EH (cell line): ENCODE results near the gene PPP1R12A.
A peak's percentile ranks its signal among the peaks of the same experiment; 100 is the strongest.

Experiments
- DNase-seq: peaks from one replicate; pipeline ENCODE4 v3.0.0-alpha.2; 2015; ENCODE audit warnings: low read depth

PPP1R12A gene

GRCh38 chr12:79841878-79842265 lies 93.0 kb downstream of the PPP1R12A start:
- DNase-seq, result no peak

DNA sequence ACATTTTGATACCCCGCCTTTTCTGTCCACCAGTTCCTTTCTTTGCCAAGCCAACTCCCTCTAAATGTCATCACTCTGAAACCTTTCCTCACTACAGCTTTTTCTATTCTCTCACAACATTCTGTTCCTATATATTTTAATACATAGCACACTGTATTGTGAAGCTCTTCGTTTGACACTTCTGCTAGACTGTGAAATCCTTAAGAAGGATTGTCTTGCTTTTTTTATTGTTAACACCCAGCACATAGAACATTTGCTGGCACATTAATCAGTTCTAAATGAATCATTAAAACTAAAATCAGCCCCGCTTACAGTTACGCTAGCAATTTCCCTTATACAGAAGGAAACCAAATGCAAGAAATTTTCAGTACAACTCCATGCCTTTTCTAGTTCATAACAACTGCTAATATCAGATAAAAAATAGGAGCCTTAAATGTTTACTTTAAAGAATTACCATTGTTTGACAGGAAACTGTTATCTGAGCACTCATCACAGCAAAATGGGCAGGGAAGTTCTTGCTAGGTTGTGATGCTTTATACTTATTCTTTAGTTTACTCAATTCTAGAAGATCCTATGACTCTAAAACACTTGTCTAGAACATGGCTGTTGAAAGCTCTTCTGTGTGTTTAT lies 93.5 kb downstream of the PPP1R12A start:
- no peak for DNase-seq

GRCh38 chr12:79838359-79838758 lies 96.5 kb downstream of the PPP1R12A start:
- no peak for DNase-seq

- no peak for DNase-seq
Observed at GRCh38 chr12:79837575-79837974, 97.3 kb downstream of the PPP1R12A start.

- DNase-seq, result no peak
Observed at GRCh38 chr12:79835377-79835843, 99.5 kb downstream of the PPP1R12A start.

DNA sequence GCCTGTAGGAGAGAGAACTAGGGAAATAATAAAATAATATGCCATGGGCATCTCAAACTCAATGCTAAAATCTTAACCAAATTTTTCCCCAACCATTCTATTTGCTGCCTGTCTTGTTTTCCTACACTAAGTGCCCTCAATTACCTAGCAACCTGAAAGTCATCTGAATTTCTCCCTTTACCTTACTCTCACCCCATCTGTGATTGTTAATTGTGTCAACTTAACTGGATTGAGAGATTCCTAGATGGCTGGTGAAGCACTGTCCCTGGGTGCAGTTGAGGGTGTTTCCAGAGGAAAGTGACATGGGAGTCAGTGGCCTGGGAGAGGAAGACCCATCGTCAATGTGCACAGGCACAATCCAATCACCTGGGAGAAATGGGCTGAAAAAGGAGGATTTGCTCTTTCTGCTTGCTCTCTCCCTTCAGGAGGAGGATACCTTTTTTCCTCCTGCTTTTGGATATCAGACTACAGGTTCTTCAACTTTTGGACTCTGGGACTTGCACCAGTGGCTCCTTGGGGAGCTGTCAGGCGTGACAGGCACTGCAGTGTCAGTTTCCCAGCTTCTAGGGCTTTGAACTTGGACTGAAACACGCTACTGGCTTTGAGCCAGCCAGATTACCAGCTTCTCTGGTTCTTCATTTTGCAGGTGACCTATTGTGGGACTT lies 100.1 kb downstream of the PPP1R12A start:
- no peak for DNase-seq

GRCh38 chr12:79830440-79830839 lies 104.5 kb downstream of the PPP1R12A start:
- DNase-seq, result no peak

GRCh38 chr12:79828924-79829323 lies 106.0 kb downstream of the PPP1R12A start:
- DNase-seq, result no peak

DNA sequence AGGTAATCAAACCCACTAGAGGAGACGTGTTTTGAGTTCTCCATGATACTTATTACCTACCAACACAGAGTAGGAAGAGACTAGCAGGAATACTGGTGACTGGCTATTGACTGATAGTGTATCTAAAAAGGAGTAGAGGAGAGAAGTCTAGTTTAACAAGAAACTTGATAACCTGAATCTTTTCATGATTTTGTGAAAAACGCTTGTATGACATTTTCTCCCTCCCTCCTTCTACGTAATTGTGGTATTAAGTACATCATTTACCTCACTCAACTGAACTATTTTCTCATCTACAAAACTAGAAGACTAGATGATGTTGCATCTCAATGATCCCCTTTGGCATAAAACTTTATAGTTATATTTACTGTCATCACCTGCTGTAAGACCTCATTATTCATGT lies 107.4 kb downstream of the PPP1R12A start:
- DNase-seq, result no peak

GRCh38 chr12:79826267-79827128 lies 108.4 kb downstream of the PPP1R12A start:
- DNase-seq, result no peak

- DNase-seq, result no peak
Observed at GRCh38 chr12:79822475-79822874, 112.4 kb downstream of the PPP1R12A start.

GRCh38 chr12:79818856-79819255 lies 116.0 kb downstream of the PPP1R12A start:
- peak; percentile 18 for DNase-seq

DNA sequence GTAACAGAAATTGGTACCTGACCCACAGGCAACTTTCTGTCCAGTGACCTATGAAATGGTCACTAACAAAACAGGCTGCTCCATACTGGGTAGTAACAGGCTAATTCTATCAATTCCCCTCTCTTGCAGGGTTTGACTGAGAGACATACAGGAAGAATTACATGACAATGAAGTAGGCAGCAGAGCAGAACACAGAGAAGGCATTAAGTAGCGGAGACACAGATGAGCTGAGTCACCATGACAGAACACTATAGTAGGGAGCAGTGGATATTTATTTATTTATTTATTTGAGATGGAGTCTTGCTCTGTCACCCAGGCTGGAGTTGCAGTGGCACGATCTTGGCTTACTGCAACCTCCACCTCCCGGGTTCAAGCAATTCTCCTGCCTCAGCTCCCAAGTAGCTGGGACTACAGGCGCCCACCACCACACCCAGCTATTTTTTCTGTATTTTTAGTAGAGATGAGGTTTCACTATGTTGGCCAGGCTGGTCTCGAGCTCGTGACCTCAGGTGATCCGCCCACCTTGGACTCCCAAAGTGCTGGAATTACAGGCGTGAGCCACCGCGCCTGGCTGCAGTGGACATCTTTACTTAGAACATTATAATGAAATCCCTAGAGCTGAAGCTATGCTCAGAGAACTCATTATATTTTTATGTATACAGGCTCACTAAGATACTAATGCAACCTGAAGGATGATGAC lies 150.4 kb downstream of the PPP1R12A start:
- peak; percentile 73 for DNase-seq

DNA sequence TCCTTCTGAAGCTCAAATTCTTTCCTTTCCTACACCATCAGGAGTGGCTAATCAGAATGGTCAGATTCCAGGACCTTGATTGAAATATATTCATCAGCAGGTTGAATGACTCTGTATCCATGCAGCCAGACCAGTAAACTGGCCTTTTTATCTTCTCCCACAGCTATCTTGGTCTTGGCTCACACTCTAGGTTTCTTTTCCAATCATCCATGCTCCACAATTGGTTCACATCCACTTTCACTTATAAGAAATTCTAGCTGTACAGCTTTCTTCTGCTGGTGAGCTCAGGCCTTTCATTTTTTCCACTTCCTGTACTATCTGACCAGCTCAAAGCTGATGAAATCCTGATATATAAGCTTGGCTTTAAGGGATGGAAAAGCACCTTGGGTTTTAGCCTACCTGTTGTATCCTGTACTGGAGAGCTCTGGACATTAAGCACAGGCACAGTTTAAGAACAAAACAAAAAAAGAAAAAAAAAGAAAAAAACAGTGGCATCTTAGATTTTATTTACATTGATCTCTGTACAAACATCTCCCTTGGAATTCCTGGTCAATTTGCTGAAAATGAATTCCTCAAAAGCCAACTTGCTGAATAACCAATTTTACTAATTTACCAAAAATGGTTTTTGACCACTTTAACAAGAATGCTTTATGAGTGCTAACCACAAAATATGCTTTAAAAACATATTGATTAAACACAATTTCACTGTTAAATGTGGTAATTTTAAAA lies 152.6 kb downstream of the PPP1R12A start:
- DNase-seq, result peak; percentile 71

DNA sequence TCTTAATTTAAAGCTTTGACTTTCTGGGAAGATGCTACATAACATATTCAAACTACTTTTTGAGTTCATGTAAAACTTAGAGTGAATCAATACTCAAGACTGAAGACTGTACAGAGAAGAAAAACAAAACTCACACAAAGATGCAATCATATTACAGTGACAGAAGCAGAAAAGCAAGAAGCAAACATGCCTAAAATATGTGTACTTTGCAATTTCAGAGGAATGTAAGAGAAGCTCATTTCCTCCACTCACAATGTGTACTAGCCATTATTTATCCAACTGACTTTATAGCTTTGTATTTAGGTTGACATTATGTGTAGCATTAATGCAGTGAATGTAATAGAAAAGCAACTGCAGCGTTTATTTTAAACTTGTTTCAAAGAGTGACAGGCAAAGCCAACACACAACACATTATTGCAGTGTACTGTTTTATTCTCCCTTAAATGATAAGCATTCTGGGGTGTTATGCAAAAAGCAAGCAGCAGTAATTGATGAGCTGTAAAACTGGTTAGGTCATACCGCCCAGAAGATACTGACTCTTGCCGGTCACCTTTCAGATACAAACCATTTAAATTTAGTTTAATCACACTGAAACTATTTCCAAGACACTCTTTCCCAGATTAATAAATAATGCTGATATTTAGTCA lies 156.0 kb downstream of the PPP1R12A start:
- DNase-seq, result peak; percentile 36

DNA sequence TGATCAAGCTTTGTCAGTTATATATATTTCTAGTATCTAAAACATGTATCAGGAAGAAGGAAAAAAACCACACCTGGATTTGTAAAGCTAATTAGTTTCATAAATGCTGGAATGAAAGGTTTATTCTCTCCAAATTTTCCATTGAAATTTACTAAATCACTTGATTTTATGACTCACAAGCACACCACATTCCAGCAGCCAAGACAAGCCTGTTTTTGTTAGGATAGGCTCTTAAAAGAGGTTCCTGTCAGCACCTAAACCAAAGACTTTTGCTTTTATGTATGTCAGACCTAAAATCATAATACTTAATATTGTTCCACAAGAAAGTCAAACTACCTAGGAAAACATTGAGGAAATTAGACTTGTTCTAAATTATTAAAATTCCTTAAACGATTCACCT lies 158.8 kb downstream of the PPP1R12A start:
- DNase-seq, result peak; percentile 47

GRCh38 chr12:79775355-79776027 lies 159.4 kb downstream of the PPP1R12A start:
- DNase-seq, result no peak

GRCh38 chr12:79773896-79774295 lies 161.0 kb downstream of the PPP1R12A start:
- DNase-seq, result no peak

GRCh38 chr12:79769860-79770485 lies 164.9 kb downstream of the PPP1R12A start:
- no peak for DNase-seq
